Stimulated activated CD8-positive, alpha-beta memory T cell treated with anti-CD3 and anti-CD28 coated beads, Interleukin-15, amount 100 ng/mL, for 1 hour (primary cell): ENCODE results near the gene IRAK4.
"Not testable (repeated sequence)": the region's sequence is repeated elsewhere in the genome, so short reads cannot be mapped to it uniquely, and the experiment has no call there.

Experiments
- DNase-seq: peaks from one replicate; pipeline ENCODE4 v3.0.0-alpha.2; 2020; ENCODE audit warnings: low read depth

The IRAK4 gene

DNA sequence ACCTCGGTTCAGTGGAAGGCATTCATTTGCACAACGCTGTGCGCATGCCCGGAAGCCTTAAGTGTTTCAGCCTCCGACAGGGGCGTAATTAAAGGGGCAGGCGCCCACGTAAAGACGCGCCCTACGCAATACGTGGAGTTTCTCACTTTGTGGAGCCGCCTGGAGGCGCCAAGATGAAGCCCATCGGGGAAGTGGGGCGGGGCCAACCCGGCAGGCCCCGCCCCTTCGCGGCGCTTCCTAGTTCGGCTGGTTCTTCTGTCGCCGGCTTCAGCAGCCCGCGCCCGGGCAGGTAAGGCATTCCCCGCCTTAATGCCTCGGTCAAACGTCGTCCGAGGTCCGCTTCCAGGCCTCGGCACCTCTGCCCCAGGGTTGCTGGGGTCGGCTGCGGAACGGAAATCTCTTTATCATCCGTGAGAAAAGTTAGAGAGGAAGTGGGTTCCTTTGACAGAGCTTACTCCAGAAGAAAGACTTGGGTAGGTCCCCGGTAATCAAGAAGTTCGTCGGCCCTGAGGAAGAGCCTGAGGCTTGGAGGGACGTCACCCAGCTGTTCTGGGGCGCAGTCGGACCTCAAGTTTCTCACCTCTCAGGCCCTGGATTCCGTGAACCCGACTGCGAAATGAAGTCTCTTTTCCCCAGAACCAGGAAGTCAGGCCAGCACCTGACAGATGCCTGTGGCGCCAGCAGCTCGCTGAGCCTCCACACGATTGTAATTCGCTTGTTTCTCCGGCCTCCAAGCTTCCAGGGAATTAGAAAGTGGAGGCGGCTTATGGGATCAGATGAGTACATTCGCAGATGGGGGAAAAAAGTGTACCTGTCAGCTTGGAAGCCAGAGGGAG lies at the start of gene IRAK4, which contains the start of gene PUS7L:
IRAK4 (plus strand) TSS at position 224 of the 836 bp plus-strand sequence. CDS start 9,161 bp downstream, outside the sequence.
PUS7L (minus strand) TSS at position 63 of the 836 bp plus-strand sequence. CDS start 3,545 bp downstream, outside the sequence.
- peak; percentile 87 for DNase-seq

DNA sequence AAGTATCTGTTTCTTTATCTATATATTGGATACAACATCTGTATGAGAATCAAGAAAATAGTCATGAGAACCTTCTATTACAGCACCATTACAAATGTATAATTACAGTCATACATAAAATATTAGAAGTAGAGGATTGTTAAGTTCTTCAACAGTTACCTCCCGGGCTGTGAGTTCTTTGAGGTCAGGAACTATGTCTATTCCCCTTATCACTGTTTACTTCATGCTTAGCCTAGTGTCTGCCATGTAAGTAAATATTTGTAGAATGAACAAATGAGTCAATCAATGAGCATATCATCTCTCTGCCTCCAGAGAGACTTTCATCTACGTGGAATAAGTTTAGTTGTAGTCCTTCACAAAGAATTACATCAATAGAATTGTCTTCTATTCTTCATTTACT lies 47.4 kb upstream of the IRAK4 start:
- no peak for DNase-seq

DNA sequence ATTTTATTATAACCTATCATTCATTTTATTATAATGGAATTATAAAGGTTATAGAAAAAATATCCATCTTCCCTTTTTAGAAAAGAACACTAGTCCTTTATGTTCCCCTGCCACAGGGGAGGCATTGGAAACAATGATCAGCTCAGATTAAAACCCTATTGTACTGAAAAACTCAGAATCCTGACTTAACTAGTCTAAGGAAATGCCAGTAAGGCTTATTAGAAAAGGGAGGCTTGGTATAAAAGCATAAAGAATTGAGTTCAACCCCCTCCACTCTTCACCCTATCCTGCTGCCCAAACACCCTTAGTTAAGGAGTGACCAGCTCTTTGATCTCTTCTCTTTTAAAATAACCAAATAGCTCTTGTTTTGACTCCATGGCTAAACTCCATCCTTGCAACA lies 36.1 kb upstream of the IRAK4 start:
- DNase-seq, result no peak

DNA sequence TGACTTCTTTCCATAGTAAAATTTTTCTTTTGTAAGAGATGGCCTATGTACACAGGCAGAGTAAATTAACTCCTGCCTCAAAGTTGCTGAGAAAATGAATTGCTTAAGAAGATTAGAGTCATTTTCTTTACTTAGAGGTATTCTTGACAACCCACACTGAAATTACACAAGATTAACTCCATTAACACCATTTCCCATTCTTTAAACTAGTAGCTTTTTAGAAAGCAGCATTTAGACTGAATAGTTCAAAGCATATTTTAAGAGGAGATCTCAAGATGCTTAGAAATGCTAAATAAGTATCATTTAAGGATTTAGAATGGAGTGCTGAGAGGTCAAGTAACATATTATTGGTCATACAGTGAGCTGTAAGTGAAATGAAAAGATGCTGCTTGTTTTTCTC lies 35.6 kb upstream of the IRAK4 start:
- no peak for DNase-seq

DNA sequence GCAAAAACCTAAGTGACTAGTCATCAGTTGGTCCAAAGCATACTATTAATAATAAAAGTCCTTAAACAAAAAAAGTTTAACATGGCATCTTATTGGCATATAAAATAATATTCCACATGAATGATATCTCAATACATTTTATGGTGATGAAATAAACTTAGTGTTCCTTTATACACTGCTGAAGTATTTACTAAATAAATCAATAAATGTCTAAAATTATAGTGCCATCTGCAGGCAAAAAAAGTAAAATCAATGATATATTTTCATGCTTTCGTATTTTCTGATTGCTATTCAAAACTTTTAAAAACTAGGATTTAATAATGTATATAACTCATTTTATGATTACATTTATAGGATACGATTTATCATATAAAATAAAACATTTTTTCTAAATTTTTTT lies 30.6 kb upstream of the IRAK4 start:
- no peak for DNase-seq

DNA sequence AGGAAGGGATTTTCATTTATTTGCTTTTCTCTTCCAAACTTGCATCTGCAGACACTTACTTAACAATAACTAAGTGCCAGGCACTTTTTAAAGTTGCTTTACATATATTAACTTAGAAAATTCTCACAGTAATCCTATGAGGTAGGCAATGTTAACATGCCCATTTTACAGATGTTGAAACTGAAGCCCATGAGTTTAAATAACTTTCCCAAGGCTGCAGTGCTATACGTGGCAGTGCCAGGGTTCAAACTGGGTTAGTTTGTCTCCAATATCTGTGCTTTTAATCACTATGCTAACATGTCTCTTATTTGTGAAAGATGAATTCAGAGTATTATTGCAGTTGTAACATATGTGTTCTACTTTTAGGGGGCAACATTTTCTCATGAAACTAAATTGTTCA lies 30.1 kb upstream of the IRAK4 start:
- no peak for DNase-seq

DNA sequence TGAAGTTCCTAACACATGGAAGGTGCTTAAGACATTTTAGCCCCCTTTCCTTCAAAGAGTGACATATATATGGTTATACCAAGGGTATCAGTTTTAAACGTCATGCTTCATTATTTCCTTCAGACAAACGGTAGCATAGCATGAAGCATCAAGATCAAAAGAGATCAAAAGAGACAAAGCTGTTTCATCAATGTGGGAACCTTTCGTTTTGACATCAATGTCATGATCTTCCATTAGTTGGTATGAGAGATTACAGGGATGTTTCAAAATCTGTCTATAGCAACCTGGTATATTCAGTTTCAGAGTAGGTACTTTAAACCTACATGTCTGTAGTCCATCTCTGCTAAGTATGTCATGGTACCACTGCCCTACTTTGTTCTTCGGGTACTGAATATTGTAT lies 28.5 kb upstream of the IRAK4 start:
- no peak for DNase-seq

DNA sequence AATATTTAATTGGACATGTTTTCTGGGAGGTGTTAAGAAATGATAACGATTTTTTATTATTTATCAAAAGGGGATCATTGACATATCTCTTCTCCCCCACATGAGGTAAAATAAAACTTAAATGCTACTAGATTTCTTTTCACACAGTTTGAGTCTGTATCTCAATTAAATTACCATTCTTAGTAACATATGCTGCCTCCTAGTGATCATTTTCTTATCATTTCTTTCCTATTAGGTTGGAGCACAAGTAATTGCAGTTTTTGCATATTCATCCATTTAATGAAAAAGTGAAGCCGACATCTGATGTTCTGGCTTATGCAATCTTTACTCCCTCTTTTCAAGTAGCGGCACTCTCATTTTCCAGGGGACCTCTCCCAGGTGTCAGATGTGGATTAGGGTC lies 25.1 kb upstream of the IRAK4 start:
- DNase-seq, result no peak

DNA sequence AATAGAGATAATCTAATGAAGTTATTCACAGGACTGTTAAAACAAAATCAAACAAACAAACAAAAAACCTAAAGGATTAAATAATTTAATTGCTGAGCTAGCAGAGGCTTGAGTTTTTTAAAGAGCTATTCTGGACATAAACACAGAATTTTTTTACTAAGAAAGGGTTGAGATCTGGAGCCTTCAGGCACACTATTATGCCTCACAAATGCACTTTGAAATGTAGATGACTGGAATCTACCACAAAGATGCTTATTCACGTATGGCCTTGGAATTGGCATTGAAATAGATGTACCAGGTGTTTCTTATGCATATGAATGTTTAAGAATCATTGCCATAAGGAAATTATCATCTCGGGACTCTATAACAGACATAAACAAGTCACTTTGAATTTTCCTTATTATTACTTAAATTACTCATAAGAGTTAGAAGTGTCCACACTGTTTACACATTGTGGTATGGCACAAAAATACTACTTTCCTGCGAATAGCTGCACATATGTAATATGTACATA lies 21.8 kb upstream of the IRAK4 start:
- DNase-seq, result no peak

DNA sequence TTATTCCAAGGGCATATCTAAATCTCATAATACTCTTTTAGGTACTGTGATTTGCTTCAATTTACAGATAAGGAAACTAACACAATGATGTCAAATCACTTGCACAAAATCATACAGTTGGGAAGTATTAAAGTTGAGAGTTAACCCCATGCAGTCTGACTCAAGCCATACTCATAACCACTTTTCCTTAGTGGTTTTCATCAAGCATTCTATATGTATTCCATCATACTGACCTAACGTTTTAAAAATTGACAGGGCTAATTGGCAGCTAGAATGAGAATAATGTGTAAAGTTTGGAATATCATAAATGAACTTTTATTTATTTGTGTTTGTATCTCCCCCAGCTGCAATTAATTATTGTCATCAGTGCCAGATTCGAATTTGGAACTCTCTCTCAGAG lies 21.1 kb upstream of the IRAK4 start:
- no peak for DNase-seq

DNA sequence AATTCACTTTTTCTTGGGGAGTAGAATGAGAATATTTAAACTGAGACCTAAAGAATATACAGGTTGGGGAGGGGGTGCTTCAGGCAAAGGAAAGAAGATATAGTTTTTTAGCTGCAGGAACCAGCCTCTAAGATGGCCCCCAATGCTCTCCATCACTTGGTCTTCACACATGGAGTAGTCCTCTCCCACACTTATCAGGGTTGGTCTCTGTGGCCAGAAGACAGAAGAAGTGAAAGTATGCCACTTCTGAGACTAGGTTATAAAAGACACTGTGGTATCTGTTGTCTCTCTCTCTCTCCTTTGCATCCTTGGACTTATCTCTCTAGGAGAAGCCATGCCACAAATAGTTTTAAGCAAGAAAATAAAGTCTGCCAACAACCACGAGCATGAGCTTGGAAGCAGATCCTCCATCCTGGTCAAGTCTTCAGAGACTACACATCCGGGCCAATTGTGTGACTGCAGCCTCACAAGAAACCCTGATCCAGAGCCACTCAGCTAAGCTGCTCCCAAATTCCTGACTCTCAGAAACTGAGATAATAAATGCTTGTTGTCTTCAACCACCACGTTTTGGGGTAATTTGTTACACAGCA lies 18.1 kb upstream of the IRAK4 start:
- DNase-seq, result no peak

DNA sequence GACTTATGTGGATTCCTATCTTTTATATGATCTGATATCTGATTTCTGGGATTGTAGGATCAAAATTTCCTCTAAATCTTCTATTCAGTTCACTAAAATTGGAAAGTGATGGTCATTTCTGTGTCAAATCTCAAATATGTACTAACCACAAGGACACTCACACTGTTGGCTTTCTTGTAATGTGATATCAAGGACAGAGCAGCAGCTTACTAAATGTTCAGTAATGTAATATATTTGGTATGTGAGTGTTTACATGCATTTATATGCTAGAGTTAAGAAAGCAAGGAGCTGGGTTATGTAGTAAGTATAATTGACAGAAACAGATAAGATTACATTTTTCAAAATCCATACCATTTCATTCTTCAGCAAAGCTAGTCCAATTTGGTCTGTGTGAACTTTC lies 16.6 kb upstream of the IRAK4 start:
- no peak for DNase-seq

DNA sequence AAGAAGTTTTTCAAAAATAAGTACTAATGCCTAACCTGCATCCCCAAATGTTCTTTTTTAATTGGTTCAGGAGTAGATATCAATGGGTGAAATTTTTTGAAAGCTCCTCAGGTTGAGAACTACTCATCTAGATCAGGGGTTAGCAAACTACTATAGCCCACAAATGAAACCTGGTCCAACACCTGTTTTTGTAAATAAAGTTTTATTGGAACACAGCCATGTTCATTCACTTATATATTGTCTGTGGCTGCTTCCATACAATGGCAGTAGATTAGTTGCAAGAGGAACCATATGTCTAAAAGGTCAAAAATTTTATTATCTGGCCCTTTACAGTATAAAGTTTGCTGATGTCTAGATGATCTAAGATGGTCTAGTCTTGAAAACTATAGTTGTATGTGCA lies 13.9 kb upstream of the IRAK4 start:
- DNase-seq, result no peak

DNA sequence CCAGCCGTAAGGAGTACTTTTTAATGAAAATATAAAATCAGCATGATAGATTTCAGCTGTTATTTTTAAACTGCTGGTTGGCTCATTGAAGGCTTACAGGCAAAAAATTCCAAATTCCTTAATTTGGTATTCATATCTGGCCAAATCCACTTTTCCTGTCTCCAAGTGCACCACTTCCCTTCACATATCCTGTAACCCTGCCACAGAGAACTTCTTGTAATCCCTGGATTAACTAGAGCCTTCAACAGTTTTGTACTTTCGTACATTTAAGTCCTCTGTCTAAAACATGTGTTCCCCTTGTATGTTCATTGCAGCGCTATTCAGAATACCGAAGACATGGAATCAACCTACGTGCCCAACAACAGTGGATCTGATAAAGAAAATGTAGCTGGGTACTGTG lies 9.7 kb upstream of the IRAK4 start:
- no peak for DNase-seq

DNA sequence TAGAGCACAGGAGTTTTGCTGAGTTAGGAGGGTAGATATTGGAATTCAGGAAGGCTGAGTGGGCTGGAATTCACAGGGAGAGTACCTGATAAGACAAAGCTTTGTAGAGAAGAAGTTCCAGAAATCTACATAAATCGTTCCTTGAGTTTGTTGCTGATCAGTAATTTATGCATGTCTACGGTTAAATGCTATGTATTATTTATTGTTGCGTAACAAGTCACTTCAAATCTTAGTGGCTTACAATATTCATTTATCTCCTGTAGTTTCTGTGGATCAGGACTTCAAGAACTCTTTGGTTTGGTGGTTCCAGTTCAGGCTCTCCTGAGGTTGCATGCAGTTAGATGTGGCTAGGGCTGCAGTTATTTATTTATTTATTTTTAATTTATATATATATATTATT lies 7.9 kb upstream of the IRAK4 start:
- DNase-seq, result no peak

DNA sequence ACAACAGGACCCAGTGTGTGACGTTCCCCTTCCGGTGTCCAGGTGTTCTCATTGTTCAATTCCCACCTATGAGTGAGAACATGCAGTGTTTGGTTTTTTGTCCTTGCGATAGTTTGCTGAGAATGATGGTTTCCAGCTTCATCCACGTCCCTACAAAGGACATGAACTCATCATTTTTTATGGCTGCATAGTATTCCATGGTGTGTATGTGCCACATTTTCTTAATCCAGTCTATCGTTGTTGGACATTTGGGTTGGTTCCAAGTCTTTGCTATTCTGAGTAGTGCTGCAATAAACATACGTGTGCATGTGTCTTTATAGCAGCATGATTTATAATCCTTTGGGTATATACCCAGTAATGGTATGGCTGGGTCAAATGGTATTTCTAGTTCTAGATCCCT lies 7.4 kb upstream of the IRAK4 start:
- not testable (repeated sequence) for DNase-seq

DNA sequence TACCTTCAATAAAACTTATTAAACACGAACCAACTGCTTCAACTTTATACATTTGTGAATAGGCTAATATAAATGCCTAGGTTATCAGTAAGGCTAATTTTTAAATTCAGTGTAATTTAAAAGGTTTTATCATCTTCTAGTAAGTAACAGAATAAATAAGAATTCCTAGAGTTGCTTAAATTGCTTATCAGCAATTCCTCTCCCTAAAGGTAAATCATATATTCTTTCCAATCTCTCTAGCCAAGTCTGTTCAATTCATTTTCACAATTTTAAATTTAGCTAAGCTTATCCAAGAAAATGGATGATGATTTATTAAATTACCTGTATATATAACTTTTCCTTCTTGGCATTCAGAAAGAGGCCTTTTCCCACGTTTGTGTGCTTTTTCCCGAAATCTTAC lies 4.7 kb upstream of the IRAK4 start:
- DNase-seq, result no peak

DNA sequence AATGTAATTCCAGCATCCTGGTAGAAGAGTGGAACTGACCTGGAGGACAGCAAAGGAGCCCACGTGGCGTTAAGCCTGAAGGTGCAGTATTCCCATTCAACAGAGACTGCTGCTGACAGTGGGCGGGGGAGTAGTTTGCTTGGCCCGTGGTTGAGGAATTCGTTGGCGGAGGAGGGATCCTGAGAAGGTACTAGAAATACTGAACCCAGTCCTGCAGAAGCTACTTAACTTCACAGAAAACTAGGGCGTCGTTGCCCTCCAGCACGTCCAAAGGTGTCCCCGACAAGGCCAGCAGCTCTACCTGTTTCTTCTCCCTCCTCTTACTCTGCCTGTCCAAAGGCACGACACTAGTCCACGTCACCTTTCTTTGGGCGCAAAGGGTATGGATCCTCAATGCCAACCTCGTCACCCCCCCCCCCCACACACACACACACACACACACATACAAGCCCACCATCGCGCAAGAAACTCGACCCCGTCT lies 464 bp upstream of the IRAK4 start:
- DNase-seq, result peak; percentile 2

DNA sequence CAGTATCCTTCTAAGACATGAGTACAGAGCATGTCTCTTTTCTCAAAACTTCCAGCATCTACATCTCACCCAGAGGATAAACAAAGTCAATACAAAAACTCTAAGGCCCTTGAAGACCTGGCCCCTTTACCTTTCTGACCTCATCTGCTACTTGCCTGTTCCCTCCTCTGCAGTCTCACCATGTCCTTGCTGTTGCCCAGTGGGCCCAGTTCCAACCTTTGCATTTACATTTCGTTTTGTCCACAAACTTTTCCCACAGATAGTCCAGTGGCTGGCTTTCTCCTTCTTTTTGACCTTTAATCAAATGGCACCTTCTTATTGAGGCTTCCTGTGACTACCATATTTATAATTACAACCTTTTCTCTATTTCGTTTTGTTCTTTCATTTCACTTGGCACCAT lies 1.6 kb downstream of the IRAK4 start:
- no peak for DNase-seq

DNA sequence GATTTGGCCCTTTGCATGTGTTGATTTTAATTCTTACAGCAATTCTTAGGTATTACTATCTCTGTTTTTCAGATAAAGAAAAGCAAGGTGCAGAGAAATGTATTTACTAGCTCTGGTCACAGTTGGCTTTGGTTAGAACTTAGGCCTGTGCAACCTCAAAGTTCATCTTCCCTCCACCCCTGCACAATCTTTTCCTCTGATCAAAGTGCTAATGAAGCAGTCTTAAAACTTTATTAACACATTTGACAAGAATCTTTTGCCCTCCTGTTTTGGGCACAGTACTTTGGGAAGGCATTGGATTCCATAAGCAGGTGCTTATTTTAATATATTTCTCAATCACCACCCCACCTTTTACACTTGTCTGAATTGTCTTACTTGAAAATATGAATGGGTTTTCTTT lies 2.7 kb downstream of the IRAK4 start:
- DNase-seq, result no peak

DNA sequence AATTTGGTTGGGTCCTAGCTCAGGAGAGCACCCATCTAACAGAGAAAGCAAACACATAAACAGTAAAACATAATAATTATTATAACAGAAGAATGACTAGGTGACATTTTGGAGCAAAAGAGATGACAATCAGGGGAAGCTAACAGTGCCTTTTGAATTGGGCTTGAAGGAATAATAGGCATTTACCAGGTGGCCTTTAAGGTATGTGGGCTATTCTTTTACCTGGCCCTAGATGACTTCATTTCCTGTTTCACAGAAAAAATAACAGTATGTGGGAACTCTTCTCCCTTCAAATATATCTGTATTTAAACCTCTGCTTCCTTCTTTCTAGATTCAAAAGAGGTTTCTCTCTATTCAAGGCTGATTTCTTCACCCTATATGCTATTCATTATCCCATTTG lies 3.8 kb downstream of the IRAK4 start:
- no peak for DNase-seq

DNA sequence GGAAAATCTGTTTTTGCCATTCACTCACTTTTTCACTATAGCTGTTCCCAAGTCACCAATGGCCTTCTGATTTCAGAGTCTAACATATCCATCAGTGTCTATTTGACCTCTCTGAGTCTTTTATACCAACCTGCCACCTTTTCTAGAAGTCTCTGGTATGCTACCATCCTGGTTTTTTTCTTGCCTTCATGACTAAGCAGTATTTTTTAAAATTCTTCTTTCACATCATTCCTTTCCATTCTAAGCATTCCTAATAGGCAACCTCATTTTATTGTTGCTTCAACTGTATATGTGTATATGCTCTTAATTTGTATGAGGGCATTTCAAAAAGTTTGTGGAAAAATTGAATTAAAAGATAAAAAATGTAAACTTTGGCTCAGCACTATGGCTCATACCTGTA lies 5.0 kb downstream of the IRAK4 start:
- DNase-seq, result no peak

DNA sequence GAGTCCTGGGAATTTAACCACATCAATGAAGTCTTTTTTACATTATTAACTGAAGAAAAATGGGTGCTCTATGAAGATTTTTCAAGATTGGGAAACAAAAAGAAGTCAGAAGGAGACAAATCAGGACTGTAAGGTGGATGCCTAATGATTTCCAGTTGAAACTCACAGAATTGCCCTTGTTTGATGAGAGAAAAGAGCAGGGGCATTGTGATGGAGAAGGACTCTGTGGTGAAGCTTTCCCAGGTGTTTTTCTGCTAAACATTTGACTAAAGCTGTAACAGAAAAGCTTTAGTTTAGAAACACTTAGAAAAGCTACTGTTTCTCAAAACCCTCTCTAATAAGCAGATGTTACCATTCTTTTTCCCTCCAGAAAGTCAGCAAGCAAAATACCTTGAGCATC lies 5.8 kb downstream of the IRAK4 start:
- no peak for DNase-seq
